T-helper 1 cell (primary cell): ENCODE data around the gene SEZ6L.
A peak's percentile ranks its signal among the peaks of the same experiment; 100 is the strongest.

Source experiments
- DNase-seq, 5 donors: peaks; one replicate each; pipeline ENCODE4 v3.0.0-alpha.2; 2012 to 2020

Gene SEZ6L

GRCh38 chr22:26431261-26431995 is 262.2 kb downstream of the SEZ6L start:
- DNase-seq: peak in 1 of 5 donors; percentile 71

GRCh38 chr22:26432619-26433311 is 263.5 kb downstream of the SEZ6L start:
- DNase-seq: peak in 1 of 5 donors; percentile 61
